Measurements from ENCODE around the gene KCNQ1OT1.

Gene KCNQ1OT1

DNA sequence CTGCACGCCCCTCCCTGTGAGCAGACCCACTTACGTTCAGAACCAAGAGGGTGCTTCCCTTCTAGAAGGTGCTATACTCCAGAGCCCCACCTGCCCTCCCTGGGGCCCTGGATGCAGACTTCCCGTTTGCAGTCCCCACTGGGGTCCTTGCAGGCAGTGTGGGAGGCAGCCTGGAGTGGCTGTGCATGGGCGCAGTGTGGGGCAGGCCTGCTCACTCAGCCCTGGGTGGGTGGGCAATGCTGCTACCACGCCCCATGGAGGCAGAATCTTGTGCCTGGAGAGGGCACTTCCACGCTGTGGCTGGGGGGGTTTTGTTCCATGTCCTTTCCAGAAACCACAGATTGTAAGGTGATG is 116.2 kb downstream of the KCNQ1OT1 start:
- TF ChIP-seq, protein P1, sequence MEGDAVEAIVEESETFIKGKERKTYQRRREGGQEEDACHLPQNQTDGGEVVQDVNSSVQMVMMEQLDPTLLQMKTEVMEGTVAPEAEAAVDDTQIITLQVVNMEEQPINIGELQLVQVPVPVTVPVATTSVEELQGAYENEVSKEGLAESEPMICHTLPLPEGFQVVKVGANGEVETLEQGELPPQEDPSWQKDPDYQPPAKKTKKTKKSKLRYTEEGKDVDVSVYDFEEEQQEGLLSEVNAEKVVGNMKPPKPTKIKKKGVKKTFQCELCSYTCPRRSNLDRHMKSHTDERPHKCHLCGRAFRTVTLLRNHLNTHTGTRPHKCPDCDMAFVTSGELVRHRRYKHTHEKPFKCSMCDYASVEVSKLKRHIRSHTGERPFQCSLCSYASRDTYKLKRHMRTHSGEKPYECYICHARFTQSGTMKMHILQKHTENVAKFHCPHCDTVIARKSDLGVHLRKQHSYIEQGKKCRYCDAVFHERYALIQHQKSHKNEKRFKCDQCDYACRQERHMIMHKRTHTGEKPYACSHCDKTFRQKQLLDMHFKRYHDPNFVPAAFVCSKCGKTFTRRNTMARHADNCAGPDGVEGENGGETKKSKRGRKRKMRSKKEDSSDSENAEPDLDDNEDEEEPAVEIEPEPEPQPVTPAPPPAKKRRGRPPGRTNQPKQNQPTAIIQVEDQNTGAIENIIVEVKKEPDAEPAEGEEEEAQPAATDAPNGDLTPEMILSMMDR (conservative IDR thresholded peaks at IDR 0.05; ENCODE audit: low read depth, low read length), result no peak
- no peak overlapping the region for H3K4me3 ChIP-seq (ENCODE audit: low read length)
- DNase-seq (ENCODE audit: low read depth), result no peak

DNA sequence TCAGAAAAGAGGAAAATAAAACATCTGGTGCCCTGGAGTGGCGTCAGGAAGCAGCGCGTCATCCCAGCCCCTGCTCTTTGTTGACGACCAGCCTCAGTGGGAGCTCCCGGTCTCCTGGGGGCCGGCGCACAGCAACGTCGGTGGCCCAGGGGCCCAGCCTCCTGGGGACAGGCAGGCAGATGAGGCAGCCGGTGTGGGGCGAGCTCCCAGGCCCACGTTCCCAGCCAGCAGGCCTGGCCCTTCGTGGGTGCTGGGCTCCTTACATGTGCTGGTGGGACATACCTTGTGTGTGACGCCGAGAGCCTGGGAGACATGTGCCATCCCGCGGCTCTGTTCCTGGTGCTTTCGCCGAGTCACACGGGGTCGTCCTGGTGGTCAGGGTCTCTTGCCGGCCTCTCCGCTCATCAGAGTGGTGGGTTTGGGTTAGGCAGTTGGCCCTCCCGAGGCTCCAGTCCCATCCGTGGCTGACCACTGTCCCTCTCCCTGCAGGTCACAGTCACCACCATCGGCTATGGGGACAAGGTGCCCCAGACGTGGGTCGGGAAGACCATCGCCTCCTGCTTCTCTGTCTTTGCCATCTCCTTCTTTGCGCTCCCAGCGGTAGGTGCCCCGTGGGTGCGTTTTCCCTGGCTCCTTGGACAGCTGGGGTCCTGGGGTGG is 116.7 kb downstream of the KCNQ1OT1 start:
- no peak for DNase-seq (ENCODE audit: low read depth)
- TF ChIP-seq, protein P1 (conservative IDR thresholded peaks at IDR 0.05; ENCODE audit: low read depth, low read length), result no peak

DNA sequence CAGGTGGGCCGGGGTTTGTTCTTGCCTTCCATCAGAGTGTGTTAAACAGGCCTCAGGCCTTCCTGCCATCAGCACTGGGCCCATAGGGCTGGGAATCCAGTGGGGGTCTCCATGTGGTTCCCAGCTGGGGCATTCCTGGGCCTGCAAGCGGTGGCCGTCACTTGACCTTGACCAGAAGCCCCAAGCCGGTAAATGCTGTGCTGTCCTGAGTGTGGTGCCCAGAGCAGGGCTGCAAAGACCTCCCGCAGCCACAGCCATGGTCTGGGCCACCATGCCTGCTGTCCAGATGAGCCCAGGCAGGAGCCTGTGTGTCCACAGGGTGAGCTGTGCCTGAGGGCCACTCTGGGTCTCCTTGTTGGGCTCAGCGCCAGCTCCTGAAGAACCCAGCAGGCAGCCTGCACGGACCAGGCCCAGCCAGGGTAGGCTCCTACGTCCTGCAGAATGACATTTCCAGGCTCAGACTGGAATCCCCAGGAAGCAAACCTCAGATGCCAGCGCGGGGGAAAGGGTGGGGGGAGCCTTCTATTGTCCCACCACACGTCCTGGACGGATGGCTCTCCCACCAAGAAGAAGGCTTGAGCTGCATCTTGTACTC is 117.3 kb downstream of the KCNQ1OT1 start:
- TF ChIP-seq, protein P1 (conservative IDR thresholded peaks at IDR 0.05; ENCODE audit: low read depth, low read length), result no peak
- no peak overlapping the region for H3K4me3 ChIP-seq (ENCODE audit: low read length)
- DNase-seq (ENCODE audit: low read depth), result no peak

More for the DNA sequence above, 116.7 kb downstream of the KCNQ1OT1 start:
- H3K4me3 ChIP-seq (ENCODE audit: low read length), result no peak overlapping the region

DNA sequence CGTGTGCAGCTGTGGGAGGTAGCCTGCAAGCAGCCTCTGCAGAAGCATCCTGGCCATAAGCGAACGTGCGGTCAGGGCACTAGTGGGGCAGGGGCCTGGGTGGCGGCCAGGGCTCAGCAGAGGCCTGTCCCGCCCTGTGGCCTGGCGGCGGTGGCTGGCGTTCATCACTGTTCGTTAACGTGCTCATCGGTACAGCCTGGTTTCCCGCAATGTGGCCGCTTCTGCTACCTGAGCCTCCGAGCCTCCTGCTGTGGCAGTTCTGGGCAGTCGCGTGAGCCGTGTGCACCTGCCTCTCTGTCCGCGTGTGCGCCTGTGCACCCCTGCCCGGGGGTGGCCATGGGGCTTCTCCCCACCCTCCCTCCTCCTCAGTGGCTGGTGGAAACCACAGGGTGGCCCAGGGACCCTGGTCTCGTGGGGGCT is 117.9 kb downstream of the KCNQ1OT1 start:
- no peak for DNase-seq (ENCODE audit: low read depth)
- TF ChIP-seq, protein P1 (conservative IDR thresholded peaks at IDR 0.05; ENCODE audit: low read depth, low read length), result no peak
- no peak overlapping the region for H3K4me3 ChIP-seq (ENCODE audit: low read length)

DNA sequence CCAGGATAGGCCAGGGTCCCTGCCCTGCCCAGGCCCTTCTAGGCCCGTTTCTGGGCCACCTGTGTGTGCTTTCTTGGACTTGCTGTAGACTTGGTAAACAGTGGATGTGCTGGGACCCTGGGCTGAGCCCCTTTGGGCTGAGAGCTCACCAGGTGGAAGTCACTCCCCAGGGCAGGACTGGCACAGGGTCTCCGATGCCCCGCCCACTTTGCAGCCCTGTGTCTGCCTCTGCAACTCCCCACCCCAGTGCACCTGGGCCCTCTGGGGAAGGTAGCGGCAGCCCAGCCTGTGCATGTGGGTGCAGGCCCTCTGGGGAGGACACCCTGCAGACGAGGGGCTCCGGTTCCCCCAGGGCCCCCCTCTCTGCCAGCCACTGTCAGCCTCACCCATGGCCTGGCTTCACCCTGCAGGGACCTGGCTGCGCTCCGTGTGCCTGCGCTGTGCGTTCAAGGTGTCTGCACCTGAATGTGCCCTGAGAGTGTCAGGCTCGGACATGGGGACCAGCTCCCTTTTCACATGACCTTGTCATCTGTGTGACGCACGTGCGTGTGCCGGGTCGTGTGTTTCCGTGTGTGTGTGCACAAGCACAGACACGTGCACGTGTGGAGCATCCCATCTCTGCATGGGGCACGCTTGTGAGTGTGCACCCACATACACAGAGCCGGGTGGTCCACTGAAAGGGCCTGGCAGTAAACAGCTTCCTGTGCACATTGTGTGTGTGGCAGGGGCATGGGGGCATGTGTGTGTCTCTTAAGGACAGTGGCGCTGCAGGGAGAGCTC is 118.5 kb downstream of the KCNQ1OT1 start:
- TF ChIP-seq, protein P1 (conservative IDR thresholded peaks at IDR 0.05; ENCODE audit: low read depth, low read length), result no peak
- DNase-seq (ENCODE audit: low read depth), result no peak
- no peak overlapping the region for H3K4me3 ChIP-seq (ENCODE audit: low read length)

DNA sequence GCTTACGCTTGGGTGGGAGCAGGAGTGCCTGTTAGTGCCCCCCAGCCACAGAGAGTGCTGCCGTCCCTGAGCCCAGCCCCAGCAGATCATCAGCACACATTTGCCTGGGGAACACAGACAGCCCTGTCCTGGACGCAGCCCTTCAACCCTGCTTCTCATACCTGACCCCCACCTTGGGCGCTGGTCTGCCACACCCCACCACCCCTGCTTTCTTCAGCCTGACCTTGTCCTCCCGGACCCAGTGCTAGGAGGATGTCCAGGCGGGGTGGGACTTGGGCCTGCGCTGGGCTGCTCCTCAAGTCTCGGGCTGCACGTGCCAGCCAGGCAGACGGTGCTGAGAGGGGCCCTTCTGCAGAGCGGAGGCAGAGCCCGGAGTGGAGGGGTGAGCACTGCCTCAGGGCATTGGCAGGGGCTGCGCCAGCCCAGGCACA is 119.2 kb downstream of the KCNQ1OT1 start:
- DNase-seq (ENCODE audit: low read depth), result no peak
- no peak overlapping the region for H3K4me3 ChIP-seq (ENCODE audit: low read length)
- TF ChIP-seq, protein P1 (conservative IDR thresholded peaks at IDR 0.05; ENCODE audit: low read depth, low read length), result no peak
